GM12878 (cell line): ENCODE data around the gene SETD4. TPM values are rescaled to one million over a fixed set of nuclear protein-coding genes. Genes with fewer than 3 reads are reported as not detected.

Experiments used
- CBX5 ChIP-seq: sonication (generic); IDR thresholded peaks from 2 replicates; pipeline ENCODE4 v1.6.1; 2016; ENCODE audit warnings: low read depth, moderate library complexity, mild to moderate bottlenecking, inconsistent platforms
- DPF2 ChIP-seq: fragments of 450-650 bp; IDR thresholded peaks from 2 replicates; pipeline ENCODE4 v1.6.1; 2017; ENCODE audit warnings: mild to moderate bottlenecking
- EGR1 ChIP-seq, 2 experiments: IDR thresholded peaks; 1 replicate in 1 of 2; 2 replicates in 1 of 2; pipeline ENCODE4 v1.6.1; 2011 to 2012; ENCODE audit warnings: low read depth in 2 of 2, low read length in 2 of 2, borderline replicate concordance in 1 of 2, mild to moderate bottlenecking in 1 of 2, moderate library complexity in 1 of 2
- IKZF2 ChIP-seq, 2 experiments: fragments of 450-650 bp; IDR thresholded peaks; 2 replicates each; pipeline ENCODE4 v1.6.1; 2017; ENCODE audit warnings: mild to moderate bottlenecking in 2 of 2, moderate library complexity in 2 of 2
- IRF5 ChIP-seq: fragments of 450-650 bp; IDR thresholded peaks from 2 replicates; pipeline ENCODE4 v1.6.1; 2017; ENCODE audit warnings: borderline replicate concordance
- JUND ChIP-seq: IDR thresholded peaks from 2 replicates; pipeline ENCODE4 v1.6.1; 2012; ENCODE audit warnings: low read depth, mild to moderate bottlenecking, low read length, improper control_type of control experiment, moderate library complexity
- LARP7 ChIP-seq: fragments of 450-650 bp; IDR thresholded peaks from 2 replicates; pipeline ENCODE4 v1.6.1; 2017; ENCODE audit warnings: mild to moderate bottlenecking
- MAX ChIP-seq: IDR thresholded peaks from 2 replicates; pipeline ENCODE4 v1.6.1; 2012; ENCODE audit warnings: low read depth, low read length, improper control_type of control experiment
- NFXL1 ChIP-seq: fragments of 450-650 bp; IDR thresholded peaks from 2 replicates; pipeline ENCODE4 v1.6.1; 2017; ENCODE audit warnings: antibody characterized with exemption, mild to moderate bottlenecking, borderline replicate concordance
- POU2F2 ChIP-seq: IDR thresholded peaks from 3 replicates; pipeline ENCODE4 v1.6.1; 2011; ENCODE audit warnings: low read depth, mild to moderate bottlenecking, low read length, borderline replicate concordance
- RUNX3 ChIP-seq: IDR thresholded peaks from 2 replicates; pipeline ENCODE4 v1.6.1; 2012; ENCODE audit warnings: low read length, inconsistent platforms
- TAF1 ChIP-seq: IDR thresholded peaks from 2 replicates; pipeline ENCODE4 v1.6.1; 2011; ENCODE audit warnings: mild to moderate bottlenecking, low read depth, low read length, borderline replicate concordance
- TCF12 ChIP-seq: IDR thresholded peaks from 2 replicates; pipeline ENCODE4 v1.6.1; 2011; ENCODE audit warnings: low read depth, mild to moderate bottlenecking, low read length
- ZNF592 ChIP-seq: fragments of 450-650 bp; IDR thresholded peaks from 2 replicates; pipeline ENCODE4 v1.6.1; 2017; ENCODE audit warnings: mild to moderate bottlenecking, moderate library complexity
- ZNF622 ChIP-seq: fragments of 450-650 bp; IDR thresholded peaks from 2 replicates; pipeline ENCODE4 v1.6.1; 2017; ENCODE audit warnings: mild to moderate bottlenecking, inconsistent platforms
- polyA plus RNA-seq, 11 experiments: library from polyadenylated mRNA; depleted of rRNA in 4 of 11; unstranded in 6 of 11; stranded (reverse) in 5 of 11; fragments of >200 nt; fragmentation: Nextera tagmentation in 4 of 11; fragmentation: Illumina TruSeq in 1 of 11; extraction: Ambion mirVana in 4 of 11; extraction: Trizol in 1 of 11; gene quantifications; 1 replicate in 1 of 11; 2 replicates in 10 of 11; pipeline versions ENCODE4 v1.2.1 to v1.2.3, GENCODE V29; 2011 to 2016; ENCODE audit warnings: inconsistent platforms in 2 of 11, missing spikeins in 2 of 11, low read depth in 1 of 11
- total RNA-seq, 4 experiments: library from RNA; depleted of rRNA in 3 of 4; stranded (reverse); fragments of >200 nt in 3 of 4; fragmentation: Illumina TruSeq in 1 of 4; extraction: Trizol in 1 of 4; gene quantifications; 2 replicates each; pipeline versions ENCODE4 v1.2.1 to v1.2.3, GENCODE V29; 2013 to 2021
- TF ChIP-seq, protein P1 (sequence below): IDR thresholded peaks from 2 replicates; pipeline ENCODE4 v1.6.1; 2011; ENCODE audit warnings: borderline replicate concordance, low read depth, mild to moderate bottlenecking, moderate library complexity, mixed read lengths, low read length; ENCODE audit not compliant: insufficient read depth; ENCODE audit errors: extremely low read length
- TF ChIP-seq, protein P2 (sequence below): IDR thresholded peaks from 2 replicates; pipeline ENCODE4 v1.6.1; 2011; ENCODE audit warnings: low read depth, low read length, improper control_type of control experiment, borderline replicate concordance
- TF ChIP-seq, protein P3 (sequence below): fragments of 450-650 bp; IDR thresholded peaks from 2 replicates; pipeline ENCODE4 v1.6.1; 2017; ENCODE audit warnings: antibody characterized with exemption, mild to moderate bottlenecking, moderate library complexity

Gene SETD4
- total and polyA plus RNA-seq, 10 of the 15 experiments (the other 5 are each of a cell fraction or from before 2014, with no cell fraction given), result 10.3 to 37.0 (median 18.6) TPM

DNA sequence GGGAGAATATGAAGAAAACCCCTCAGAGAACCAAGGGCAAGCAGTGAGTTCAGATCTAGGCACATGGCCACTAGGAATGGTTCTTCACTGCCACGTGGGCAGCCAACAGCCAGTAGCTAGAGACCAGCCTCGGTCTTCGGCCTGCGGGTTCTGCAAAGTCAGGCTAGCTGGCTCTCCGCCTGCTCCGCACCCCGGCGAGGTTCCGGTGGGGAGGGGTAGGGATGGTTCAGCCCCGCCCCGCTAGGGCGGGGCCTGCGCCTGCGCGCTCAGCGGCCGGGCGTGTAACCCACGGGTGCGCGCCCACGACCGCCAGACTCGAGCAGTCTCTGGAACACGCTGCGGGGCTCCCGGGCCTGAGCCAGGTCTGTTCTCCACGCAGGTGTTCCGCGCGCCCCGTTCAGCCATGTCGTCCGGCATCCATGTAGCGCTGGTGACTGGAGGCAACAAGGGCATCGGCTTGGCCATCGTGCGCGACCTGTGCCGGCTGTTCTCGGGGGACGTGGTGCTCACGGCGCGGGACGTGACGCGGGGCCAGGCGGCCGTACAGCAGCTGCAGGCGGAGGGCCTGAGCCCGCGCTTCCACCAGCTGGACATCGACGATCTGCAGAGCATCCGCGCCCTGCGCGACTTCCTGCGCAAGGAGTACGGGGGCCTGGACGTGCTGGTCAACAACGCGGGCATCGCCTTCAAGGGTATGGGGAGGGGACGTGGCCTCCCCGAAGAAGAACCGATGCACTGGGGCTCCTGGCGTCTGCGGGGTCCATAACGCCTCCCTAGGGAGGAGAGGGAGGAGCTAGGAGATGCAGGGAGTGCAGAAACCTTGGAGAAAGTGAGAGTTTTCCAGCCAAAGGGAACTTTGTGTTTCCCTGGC lies 9.6 kb upstream of the SETD4 start, which contains the start of gene CBR1 (continued):
- TF ChIP-seq IKZF2 (IDR thresholded peaks at IDR 0.05) (no peak), DPF2 (0 out of 2 replicates have a peak, but pooled peaks have one; percentile 20), ZNF622 (no peak), JUND (no peak), TCF12 (0 out of 2 replicates have a peak, but pooled peaks have one; percentile 20), RUNX3 (peak; percentile 49; the same call in 1 of the 2 replicates), IRF5 (no peak), NFXL1 (no peak), LARP7 (no peak), MAX (peak; percentile 86), CBX5 (0 out of 2 replicates have a peak, but pooled peaks have one; percentile 15), EGR1 (IDR thresholded peaks at IDR 0.05; ENCODE audit: borderline replicate concordance in 1 of 2, low read depth in 2 of 2, low read length in 2 of 2) (0 out of 3 replicates have a peak, but pooled peaks of 1 of the 2 experiments have one; percentile 29), POU2F2 (no peak), TAF1 (peak; percentile 36; the same call in 1 of the 2 replicates), ZNF592 (no peak)
- TF ChIP-seq, protein P1, sequence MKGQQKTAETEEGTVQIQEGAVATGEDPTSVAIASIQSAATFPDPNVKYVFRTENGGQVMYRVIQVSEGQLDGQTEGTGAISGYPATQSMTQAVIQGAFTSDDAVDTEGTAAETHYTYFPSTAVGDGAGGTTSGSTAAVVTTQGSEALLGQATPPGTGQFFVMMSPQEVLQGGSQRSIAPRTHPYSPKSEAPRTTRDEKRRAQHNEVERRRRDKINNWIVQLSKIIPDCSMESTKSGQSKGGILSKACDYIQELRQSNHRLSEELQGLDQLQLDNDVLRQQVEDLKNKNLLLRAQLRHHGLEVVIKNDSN, result peak; percentile 93
- TF ChIP-seq, protein P2, sequence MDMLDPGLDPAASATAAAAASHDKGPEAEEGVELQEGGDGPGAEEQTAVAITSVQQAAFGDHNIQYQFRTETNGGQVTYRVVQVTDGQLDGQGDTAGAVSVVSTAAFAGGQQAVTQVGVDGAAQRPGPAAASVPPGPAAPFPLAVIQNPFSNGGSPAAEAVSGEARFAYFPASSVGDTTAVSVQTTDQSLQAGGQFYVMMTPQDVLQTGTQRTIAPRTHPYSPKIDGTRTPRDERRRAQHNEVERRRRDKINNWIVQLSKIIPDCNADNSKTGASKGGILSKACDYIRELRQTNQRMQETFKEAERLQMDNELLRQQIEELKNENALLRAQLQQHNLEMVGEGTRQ, result peak; percentile 74
- TF ChIP-seq, protein P3, sequence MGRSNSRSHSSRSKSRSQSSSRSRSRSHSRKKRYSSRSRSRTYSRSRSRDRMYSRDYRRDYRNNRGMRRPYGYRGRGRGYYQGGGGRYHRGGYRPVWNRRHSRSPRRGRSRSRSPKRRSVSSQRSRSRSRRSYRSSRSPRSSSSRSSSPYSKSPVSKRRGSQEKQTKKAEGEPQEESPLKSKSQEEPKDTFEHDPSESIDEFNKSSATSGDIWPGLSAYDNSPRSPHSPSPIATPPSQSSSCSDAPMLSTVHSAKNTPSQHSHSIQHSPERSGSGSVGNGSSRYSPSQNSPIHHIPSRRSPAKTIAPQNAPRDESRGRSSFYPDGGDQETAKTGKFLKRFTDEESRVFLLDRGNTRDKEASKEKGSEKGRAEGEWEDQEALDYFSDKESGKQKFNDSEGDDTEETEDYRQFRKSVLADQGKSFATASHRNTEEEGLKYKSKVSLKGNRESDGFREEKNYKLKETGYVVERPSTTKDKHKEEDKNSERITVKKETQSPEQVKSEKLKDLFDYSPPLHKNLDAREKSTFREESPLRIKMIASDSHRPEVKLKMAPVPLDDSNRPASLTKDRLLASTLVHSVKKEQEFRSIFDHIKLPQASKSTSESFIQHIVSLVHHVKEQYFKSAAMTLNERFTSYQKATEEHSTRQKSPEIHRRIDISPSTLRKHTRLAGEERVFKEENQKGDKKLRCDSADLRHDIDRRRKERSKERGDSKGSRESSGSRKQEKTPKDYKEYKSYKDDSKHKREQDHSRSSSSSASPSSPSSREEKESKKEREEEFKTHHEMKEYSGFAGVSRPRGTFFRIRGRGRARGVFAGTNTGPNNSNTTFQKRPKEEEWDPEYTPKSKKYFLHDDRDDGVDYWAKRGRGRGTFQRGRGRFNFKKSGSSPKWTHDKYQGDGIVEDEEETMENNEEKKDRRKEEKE, result no peak
